ENCODE measurements around the gene RUBCN. TPM values are rescaled to one million over a fixed set of nuclear protein-coding genes. Genes with fewer than 3 reads are reported as not detected.

The RUBCN gene
- total RNA-seq, 1 donor from 2014 or later, result 33.1 TPM

DNA sequence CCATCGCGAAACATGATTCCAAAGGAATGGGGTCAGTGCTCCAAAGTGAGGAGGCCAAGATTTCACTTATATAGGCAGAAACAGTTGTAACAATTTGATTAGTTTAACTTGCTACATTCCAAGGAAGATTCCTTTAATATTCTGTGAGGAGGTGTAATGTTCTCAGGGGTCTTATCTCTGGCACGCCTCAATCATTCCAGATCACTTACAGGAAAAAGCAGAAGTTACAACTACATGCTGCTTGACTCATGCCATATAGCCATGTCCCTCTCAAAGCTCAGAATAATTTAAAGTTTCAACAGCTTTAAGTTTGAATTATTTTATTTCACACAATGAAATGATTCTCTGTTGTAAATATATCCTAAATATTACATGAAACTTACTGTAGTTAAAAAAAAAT is 9.5 kb upstream of the RUBCN start:
- DNase-seq (no peak), ATAC-seq (no peak)
- intact Hi-C loops (cut with DNase I), result no loop called here
- H3K4me3 ChIP-seq, result no peak overlapping the region
- H3K27ac ChIP-seq, result no peak overlapping the region
- TF ChIP-seq, protein P1, sequence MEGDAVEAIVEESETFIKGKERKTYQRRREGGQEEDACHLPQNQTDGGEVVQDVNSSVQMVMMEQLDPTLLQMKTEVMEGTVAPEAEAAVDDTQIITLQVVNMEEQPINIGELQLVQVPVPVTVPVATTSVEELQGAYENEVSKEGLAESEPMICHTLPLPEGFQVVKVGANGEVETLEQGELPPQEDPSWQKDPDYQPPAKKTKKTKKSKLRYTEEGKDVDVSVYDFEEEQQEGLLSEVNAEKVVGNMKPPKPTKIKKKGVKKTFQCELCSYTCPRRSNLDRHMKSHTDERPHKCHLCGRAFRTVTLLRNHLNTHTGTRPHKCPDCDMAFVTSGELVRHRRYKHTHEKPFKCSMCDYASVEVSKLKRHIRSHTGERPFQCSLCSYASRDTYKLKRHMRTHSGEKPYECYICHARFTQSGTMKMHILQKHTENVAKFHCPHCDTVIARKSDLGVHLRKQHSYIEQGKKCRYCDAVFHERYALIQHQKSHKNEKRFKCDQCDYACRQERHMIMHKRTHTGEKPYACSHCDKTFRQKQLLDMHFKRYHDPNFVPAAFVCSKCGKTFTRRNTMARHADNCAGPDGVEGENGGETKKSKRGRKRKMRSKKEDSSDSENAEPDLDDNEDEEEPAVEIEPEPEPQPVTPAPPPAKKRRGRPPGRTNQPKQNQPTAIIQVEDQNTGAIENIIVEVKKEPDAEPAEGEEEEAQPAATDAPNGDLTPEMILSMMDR (IDR thresholded peaks at IDR 0.05), result no peak
- H3K9me3 ChIP-seq, result no peaks in the 10 kb centered on the region
- no peaks in the 10 kb centered on the region for H3K27me3 ChIP-seq (ENCODE audit: low read depth)
- peaks cover 18% of the 10 kb centered on the region for H3K4me1 ChIP-seq
- no peaks in the 10 kb centered on the region for H3K36me3 ChIP-seq

DNA sequence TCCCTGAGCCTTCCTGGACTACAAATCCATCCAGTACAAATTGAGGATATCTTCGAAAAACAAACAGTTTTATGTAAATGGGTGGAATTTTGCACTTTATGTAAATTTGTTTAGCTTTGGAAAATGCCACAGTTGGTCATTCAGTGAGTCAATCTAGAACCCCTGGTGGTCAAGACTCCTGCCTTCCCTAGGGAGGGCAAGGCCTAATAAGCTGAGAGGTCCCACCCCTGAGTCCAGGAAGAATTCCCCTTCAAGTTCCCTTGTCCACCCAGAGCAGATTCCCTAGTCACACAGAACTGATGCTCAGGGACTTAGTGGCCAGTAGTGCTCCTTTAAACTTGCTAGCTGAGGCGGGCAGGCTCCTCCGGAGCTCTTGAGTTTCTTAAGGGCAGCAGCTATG is 6.1 kb upstream of the RUBCN start:
- H3K27ac ChIP-seq, result no peak overlapping the region
- no peak for ATAC-seq
- intact Hi-C loops (cut with DNase I), result no loop called here
- no peaks in the 10 kb centered on the region for H3K36me3 ChIP-seq
- H3K27me3 ChIP-seq (ENCODE audit: low read depth), result no peaks in the 10 kb centered on the region
- H3K4me3 ChIP-seq, result no peak overlapping the region
- H3K9me3 ChIP-seq, result no peaks in the 10 kb centered on the region
- TF ChIP-seq, protein P1 (IDR thresholded peaks at IDR 0.05), result no peak
- DNase-seq, result no peak
- H3K4me1 ChIP-seq, result peaks cover 8% of the 10 kb centered on the region

DNA sequence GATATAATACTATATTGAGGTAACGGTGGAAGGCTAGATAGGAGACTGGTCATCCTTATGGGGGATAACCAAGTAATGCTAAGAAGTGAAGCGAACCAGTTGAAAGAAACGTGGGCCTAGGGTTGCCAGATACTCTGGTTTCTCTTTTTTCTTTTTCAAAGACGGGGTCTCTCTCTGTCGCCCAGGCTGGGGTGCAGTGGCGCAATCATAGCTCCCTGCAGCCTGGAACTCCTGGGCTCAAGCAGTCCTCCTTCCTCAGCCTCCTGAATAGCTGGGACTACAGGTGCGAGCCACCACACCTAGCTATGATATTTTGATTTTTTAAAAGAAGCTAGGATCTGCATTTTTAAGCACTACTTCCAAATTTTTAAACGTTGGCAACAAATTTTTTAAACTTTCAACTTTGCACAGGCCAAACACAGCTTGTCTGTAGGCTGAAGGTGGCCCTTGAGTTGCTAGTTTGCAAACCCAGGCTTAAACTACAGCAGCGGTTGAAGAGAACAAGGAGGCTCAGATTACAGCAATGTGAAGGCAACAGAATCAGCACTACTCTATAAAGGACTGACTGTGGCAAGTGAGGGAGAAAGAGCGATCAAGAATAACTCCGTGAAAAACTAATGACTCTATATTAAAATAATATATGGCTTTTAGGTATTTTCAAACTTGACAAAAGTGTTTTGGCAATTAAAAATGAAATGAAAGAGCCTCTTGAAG is 1.2 kb upstream of the RUBCN start:
- H3K4me3 ChIP-seq, result peak overlapping the region; percentile 93
- no peak overlapping the region for H3K27ac ChIP-seq
- ATAC-seq (no peak), DNase-seq (no peak)
- peaks cover 27% of the 10 kb centered on the region for H3K4me1 ChIP-seq
- no peaks in the 10 kb centered on the region for H3K36me3 ChIP-seq
- H3K9me3 ChIP-seq, result no peaks in the 10 kb centered on the region
- H3K27me3 ChIP-seq (ENCODE audit: low read depth), result no peaks in the 10 kb centered on the region
- intact Hi-C loops (cut with DNase I), result no loop called here
- TF ChIP-seq, protein P1 (IDR thresholded peaks at IDR 0.05), result no peak

DNA sequence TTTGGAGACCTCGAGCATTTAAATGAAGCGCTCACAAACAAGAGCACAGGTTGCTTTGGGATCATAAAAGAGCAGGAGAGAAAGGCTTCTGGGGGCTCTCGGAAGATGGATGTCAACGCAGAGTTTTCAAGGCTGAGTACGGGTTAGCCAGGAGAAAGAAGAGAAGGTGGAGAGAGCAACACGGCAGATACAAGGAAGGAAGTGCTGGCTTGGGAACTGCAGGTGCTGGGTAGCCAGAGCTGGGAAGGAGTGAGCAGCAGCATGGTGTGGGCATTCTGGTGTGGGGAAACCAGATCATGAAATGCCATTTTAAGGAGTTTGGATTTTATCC is 580 bp upstream of the RUBCN start:
- peak overlapping the region; percentile 93 for H3K4me3 ChIP-seq
- ATAC-seq (peak in 1 of 2 donors; percentile 8), DNase-seq (no peak)
- H3K9me3 ChIP-seq, result no peaks in the 10 kb centered on the region
- H3K4me1 ChIP-seq, result peaks cover 27% of the 10 kb centered on the region
- H3K27ac ChIP-seq, result peak overlapping the region; percentile 88
- TF ChIP-seq, protein P1 (IDR thresholded peaks at IDR 0.05), result no peak
- no peaks in the 10 kb centered on the region for H3K36me3 ChIP-seq
- intact Hi-C loops (cut with DNase I), result no loop called here
- H3K27me3 ChIP-seq (ENCODE audit: low read depth), result no peaks in the 10 kb centered on the region

DNA sequence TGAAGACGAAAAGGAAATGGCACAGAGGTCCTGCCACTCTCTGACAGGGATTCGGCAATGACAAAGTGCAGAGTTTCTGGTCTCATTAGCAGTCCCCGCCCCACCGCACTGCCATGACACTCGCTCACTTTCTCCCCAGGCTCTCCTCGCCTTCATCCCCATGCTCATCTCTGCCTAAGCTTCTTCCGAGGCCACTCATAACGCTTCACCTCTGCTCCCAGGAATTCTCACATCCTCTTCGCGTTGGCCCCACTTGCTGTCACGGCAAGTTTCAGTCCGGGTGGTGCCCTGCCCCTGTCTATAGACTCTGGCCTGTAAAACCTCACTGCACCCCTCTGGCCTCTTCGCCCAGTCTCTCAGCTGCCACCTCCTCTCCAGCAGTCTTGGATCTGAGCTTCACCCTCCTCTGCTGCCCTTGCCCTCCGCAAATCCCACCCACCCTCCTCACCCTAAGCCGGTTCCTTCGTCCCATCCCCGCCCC is 654 bp downstream of the RUBCN start:
- TF ChIP-seq, protein P1 (IDR thresholded peaks at IDR 0.05), result no peak
- Histone ChIP-seq H3K4me1 (peaks cover 27% of the 10 kb centered on the region), H3K27ac (peak overlapping the region; percentile 88), H3K4me3 (peak overlapping the region; percentile 93), H3K36me3 (no peaks in the 10 kb centered on the region), H3K9me3 (no peaks in the 10 kb centered on the region), H3K27me3 (ENCODE audit: low read depth) (no peaks in the 10 kb centered on the region)
- intact Hi-C loops (cut with DNase I), result no loop called here
- DNase-seq (no peak), ATAC-seq (peak; percentile 33 to 36)
